Bronchial epithelial cell (primary cell): Measurements from ENCODE around the gene TPD52L2. TPM values are rescaled to one million over a fixed set of nuclear protein-coding genes. Genes with fewer than 3 reads are reported as not detected.
A peak's percentile ranks its signal among the peaks of the same experiment; 100 is the strongest.

Source experiments
- DNase-seq: peaks from one replicate; pipeline ENCODE4 v3.0.0-alpha.2; 2010; ENCODE audit warnings: low read depth
- FAIRE-seq: peaks from 2 replicates; lab custom pipeline; 2011; peaks lifted over from hg19 to GRCh38; lab: Jason Lieb, UNC
- H3K27me3 ChIP-seq: 2 replicates; pipeline ENCODE4 v1.5.1; 2011; ENCODE audit warnings: low read length; ENCODE audit not compliant: control insufficient read depth, insufficient read depth
- H3K36me3 ChIP-seq: 2 replicates; pipeline ENCODE4 v1.5.1; 2011; ENCODE audit warnings: low read length; ENCODE audit not compliant: control insufficient read depth, insufficient read depth
- H3K4me3 ChIP-seq: 2 replicates; pipeline ENCODE4 v1.5.1; 2011; ENCODE audit warnings: mild to moderate bottlenecking, low read depth, low read length, control low read depth
- CTCF ChIP-seq: IDR thresholded peaks from 2 replicates; pipeline ENCODE4 v1.5.1; 2011; ENCODE audit warnings: mild to moderate bottlenecking, moderate library complexity, low read length, control low read depth, inconsistent platforms; ENCODE audit not compliant: insufficient read depth, severe bottlenecking
- total RNA-seq: library from RNA; depleted of rRNA; stranded (reverse); fragments of >200 nt; gene quantifications from 2 replicates; pipeline ENCODE4 v1.2.1, GENCODE V29; 2014

The TPD52L2 gene
- total RNA-seq, 1 donor from 2014 or later: 172 TPM

- H3K36me3 ChIP-seq: no peaks in the 10 kb centered on the region
- H3K27me3 ChIP-seq: peaks cover 2% of the 10 kb centered on the region
- DNase-seq (peak; percentile 38), FAIRE-seq (no peak)
- no peak for TF ChIP-seq CTCF
- H3K4me3 ChIP-seq: no peak overlapping the region
Observed at GRCh38 chr20:63837479-63837878, 27.6 kb upstream of the TPD52L2 start.

- H3K4me3 ChIP-seq: no peak overlapping the region
- FAIRE-seq: no peak
Observed at GRCh38 chr20:63839620-63840019, 25.4 kb upstream of the TPD52L2 start.

GRCh38 chr20:63840405-63840828 is 24.7 kb upstream of the TPD52L2 start:
- H3K36me3 ChIP-seq: no peaks in the 10 kb centered on the region
- DNase-seq (no peak), FAIRE-seq (no peak)
- H3K4me3 ChIP-seq: no peak overlapping the region
- peaks cover 3% of the 10 kb centered on the region for H3K27me3 ChIP-seq
- TF ChIP-seq CTCF: no peak

More at GRCh38 chr20:63839620-63840019, 25.4 kb upstream of the TPD52L2 start:
- TF ChIP-seq CTCF: no peak
- Histone ChIP-seq H3K36me3 (no peaks in the 10 kb centered on the region), H3K27me3 (peaks cover 2% of the 10 kb centered on the region)
- no peak for DNase-seq

- Histone ChIP-seq H3K27me3 (peaks cover 13% of the 10 kb centered on the region), H3K36me3 (no peaks in the 10 kb centered on the region), H3K4me3 (no peak overlapping the region)
- TF ChIP-seq CTCF: no peak
- DNase-seq (no peak), FAIRE-seq (no peak)
Observed at GRCh38 chr20:63842258-63842657, 22.8 kb upstream of the TPD52L2 start.

GRCh38 chr20:63843222-63843621 is 21.8 kb upstream of the TPD52L2 start:
- TF ChIP-seq CTCF: no peak
- FAIRE-seq (no peak), DNase-seq (no peak)
- Histone ChIP-seq H3K36me3 (no peaks in the 10 kb centered on the region), H3K4me3 (no peak overlapping the region), H3K27me3 (peaks cover 15% of the 10 kb centered on the region)

GRCh38 chr20:63843778-63844177 is 21.3 kb upstream of the TPD52L2 start:
- TF ChIP-seq CTCF: no peak
- DNase-seq (no peak), FAIRE-seq (no peak)
- Histone ChIP-seq H3K27me3 (peaks cover 15% of the 10 kb centered on the region), H3K4me3 (no peak overlapping the region), H3K36me3 (no peaks in the 10 kb centered on the region)
